GM12801 (cell line): ENCODE data around the gene LORICRIN.

Experiments
- TF ChIP-seq, protein P1 (sequence below): IDR thresholded peaks from one replicate; pipeline ENCODE4 v1.5.1; 2011; ENCODE audit warnings: control low read depth; ENCODE audit not compliant: insufficient read length; ENCODE audit errors: extremely low read depth

LORICRIN gene

GRCh38 chr1:153251988-153252387, 7.5 kb upstream of the LORICRIN start:
- TF ChIP-seq, protein P1, sequence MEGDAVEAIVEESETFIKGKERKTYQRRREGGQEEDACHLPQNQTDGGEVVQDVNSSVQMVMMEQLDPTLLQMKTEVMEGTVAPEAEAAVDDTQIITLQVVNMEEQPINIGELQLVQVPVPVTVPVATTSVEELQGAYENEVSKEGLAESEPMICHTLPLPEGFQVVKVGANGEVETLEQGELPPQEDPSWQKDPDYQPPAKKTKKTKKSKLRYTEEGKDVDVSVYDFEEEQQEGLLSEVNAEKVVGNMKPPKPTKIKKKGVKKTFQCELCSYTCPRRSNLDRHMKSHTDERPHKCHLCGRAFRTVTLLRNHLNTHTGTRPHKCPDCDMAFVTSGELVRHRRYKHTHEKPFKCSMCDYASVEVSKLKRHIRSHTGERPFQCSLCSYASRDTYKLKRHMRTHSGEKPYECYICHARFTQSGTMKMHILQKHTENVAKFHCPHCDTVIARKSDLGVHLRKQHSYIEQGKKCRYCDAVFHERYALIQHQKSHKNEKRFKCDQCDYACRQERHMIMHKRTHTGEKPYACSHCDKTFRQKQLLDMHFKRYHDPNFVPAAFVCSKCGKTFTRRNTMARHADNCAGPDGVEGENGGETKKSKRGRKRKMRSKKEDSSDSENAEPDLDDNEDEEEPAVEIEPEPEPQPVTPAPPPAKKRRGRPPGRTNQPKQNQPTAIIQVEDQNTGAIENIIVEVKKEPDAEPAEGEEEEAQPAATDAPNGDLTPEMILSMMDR: no peak

DNA sequence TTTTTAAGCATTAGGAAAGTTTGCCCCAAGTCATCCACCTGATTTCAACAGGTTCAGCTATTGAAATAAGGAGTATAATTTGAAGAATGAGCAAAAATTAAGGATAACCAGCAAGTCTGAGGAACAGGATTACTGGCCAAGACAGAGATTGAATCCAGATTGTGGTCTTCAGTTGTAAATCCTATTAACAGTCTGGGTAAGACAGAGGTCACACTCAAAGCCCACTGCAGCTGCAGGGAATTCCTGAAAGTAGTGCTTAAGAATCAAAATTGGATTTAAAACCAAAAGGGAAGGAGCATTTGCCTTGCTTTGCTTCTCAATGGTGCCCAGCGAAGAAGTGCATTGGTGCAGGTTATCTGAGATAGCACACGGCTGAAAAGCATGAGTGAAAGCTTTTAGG, 6.4 kb upstream of the LORICRIN start:
- TF ChIP-seq, protein P1: no peak

- TF ChIP-seq, protein P1: no peak
These were observed 5.8 kb upstream of the LORICRIN start for GRCh38 chr1:153253693-153254092.

DNA sequence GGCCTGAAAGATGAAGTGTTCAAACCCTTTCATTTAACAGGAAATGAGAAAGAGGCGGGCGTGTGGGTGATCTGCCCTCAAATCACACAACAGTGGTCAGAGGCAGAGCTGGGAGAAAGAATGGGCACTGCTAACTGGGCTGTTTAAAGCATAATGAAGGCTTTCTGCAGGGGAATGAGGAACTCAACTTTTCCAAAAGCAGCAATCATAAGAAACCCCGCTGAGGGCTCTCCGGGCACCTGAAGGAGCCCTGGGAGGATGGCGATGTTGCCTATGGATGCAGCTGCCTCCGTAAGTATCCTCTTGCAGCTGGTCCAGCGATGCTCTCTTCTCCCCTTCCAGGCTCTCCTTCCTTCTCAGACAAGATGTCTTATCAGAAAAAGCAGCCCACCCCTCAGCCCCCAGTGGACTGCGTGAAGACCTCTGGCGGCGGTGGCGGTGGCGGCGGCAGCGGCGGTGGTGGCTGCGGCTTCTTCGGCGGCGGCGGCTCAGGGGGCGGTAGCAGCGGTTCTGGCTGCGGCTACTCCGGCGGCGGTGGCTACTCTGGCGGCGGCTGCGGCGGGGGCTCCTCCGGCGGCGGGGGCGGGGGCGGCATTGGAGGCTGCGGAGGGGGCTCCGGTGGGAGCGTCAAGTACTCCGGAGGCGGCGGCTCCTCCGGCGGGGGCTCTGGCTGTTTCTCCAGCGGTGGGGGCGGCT, 1.2 kb downstream of the LORICRIN start:
- TF ChIP-seq, protein P1: no peak

DNA sequence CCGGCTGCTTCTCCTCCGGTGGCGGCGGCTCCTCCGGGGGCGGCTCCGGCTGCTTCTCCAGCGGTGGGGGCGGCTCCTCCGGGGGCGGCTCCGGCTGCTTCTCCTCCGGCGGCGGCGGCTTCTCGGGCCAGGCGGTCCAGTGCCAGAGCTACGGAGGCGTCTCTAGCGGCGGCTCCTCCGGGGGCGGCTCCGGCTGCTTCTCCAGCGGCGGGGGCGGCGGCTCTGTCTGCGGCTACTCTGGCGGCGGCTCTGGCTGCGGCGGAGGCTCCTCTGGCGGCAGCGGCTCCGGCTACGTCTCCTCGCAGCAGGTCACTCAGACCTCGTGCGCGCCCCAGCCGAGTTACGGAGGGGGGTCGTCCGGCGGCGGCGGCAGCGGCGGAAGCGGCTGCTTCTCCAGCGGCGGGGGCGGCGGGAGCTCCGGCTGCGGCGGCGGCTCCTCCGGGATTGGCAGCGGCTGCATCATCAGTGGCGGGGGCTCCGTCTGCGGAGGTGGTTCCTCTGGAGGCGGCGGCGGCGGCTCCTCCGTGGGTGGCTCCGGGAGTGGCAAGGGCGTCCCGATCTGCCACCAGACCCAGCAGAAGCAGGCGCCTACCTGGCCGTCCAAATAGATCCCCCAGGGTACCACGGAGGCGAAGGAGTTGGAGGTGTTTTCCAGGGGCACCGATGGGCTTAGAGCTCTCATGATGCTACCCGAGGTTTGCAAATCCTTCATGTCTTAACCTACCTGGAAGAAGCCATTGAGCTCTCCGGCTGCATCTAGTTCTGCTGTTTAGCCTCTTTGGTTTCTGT, 2.0 kb downstream of the LORICRIN start:
- TF ChIP-seq, protein P1: no peak

DNA sequence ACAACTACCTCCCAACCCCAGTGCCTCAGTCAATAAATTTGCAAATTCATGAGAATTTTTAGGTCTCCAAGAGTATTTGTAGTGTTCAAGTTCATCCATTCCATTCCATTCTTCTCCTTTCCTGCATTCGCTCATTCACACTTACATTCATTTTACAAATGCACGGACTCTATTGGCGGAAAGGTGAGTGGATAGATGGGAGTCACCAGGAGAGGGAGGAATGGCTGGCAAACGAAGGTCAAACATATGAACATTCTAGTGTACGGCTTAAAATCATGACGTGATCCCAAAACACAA, 2.5 kb downstream of the LORICRIN start:
- TF ChIP-seq, protein P1: no peak

DNA sequence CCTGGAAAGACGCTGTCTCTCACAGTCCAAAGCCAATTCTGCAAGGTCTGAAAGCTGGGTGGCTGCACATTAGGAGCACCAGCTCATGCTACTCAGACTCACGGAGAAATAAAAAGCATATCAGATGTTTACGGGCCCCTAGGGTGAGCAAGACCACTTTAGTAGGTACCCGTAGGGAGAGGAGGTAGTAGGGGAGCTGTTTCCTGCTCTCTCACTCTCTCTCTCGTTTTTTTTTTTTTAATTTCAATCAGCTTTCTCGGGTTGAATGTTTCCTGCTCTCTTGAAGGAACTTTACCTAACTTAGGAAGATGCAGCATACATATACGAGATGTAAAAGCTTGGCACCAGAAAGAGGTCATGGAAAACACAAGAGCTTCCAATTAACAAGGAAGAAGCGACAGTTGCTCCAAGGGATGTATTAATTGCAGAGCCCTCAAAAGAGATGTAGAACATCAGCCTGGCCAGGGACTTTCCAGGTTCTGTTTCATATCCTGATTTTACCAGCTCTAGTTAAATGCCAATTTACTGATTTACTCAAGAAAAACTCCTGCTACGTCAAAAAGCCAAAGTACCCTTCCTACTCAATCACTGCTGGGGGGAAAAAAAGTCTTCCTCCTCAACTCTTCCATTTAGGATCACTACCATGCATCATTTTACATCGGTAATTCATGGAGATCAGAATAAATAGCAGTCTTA, 3.1 kb downstream of the LORICRIN start:
- TF ChIP-seq, protein P1: no peak
